AG09309 (cell line): ENCODE data around the gene INTS6L.
A peak's percentile ranks its signal among the peaks of the same experiment; 100 is the strongest.

Source experiments
- DNase-seq: peaks from one replicate; pipeline ENCODE4 v3.0.0-alpha.2; 2010; ENCODE audit warnings: low read depth
- H3K4me3 ChIP-seq: 2 replicates; pipeline ENCODE4 v1.5.1; 2011; ENCODE audit warnings: mild to moderate bottlenecking, low read depth, low read length, moderate library complexity; ENCODE audit not compliant: control insufficient read depth
- TF ChIP-seq, protein P1 (sequence below): IDR thresholded peaks from 2 replicates; pipeline ENCODE4 v1.5.1; 2011; ENCODE audit warnings: mild to moderate bottlenecking, low read depth, low read length, inconsistent platforms; ENCODE audit not compliant: insufficient read depth, control insufficient read depth; ENCODE audit errors: missing control alignments

The INTS6L gene

DNA sequence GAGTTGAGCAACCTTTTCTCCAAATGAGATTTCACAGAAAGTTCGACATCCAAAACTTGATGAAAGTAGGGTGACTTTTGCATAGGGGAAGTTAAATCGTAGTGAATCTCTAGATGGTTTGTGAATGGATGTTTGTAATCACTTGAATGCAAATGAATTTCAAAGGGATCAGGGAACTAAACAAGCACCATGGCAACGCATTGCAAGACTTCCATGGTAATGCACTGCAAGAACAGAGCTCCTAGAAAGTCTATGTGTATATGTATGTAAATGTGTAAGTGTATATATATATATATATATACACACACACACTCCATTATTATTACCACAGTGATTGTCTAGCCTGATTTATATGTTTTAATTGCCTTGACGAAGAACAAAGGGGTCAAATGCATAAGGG lies 27.3 kb downstream of the INTS6L start:
- no peak for DNase-seq
- no peak overlapping the region for H3K4me3 ChIP-seq
- TF ChIP-seq, protein P1, sequence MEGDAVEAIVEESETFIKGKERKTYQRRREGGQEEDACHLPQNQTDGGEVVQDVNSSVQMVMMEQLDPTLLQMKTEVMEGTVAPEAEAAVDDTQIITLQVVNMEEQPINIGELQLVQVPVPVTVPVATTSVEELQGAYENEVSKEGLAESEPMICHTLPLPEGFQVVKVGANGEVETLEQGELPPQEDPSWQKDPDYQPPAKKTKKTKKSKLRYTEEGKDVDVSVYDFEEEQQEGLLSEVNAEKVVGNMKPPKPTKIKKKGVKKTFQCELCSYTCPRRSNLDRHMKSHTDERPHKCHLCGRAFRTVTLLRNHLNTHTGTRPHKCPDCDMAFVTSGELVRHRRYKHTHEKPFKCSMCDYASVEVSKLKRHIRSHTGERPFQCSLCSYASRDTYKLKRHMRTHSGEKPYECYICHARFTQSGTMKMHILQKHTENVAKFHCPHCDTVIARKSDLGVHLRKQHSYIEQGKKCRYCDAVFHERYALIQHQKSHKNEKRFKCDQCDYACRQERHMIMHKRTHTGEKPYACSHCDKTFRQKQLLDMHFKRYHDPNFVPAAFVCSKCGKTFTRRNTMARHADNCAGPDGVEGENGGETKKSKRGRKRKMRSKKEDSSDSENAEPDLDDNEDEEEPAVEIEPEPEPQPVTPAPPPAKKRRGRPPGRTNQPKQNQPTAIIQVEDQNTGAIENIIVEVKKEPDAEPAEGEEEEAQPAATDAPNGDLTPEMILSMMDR: no peak

DNA sequence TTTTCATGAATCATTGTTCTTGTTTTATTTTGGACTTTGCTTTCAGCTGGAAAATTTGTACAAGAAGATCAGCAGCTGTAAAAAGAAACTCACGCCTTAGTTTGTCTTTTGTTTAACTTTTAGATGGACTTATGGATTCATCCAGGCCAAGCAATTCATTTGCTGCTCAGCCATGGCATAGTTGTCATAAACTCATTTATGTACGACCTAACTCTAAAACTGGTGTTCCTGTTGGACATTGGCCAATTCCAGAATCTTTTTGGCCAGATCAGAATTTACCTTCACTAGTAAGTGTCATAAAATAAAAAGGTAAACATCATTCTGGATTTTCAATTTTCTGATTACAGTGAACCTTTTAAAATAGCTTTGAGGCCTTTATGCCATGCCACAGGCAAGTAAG lies 29.1 kb downstream of the INTS6L start:
- DNase-seq: no peak
- TF ChIP-seq, protein P1: no peak
- H3K4me3 ChIP-seq: no peak overlapping the region

- H3K4me3 ChIP-seq: no peak overlapping the region
- DNase-seq: no peak
- TF ChIP-seq, protein P1: no peak
Measured at GRCh38 chrX:135556055-135556454, 35.6 kb downstream of the INTS6L start.

DNA sequence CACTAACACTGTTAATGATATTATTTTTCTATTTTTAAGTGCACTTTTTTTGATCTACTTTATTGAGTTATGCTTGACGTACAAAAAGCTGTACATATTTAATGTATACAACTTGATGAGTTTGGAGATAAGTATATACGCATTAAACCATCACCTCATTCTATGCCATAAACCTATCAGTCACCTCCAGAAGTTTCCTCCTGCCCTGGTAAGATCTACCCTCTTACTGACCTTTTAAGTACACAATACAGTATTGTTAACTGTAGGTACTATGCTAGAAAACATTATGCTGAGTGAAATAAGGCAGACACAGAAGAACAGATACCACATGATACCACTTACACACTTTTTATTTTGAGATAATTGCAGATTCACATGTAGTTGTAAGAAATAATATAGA lies 36.9 kb downstream of the INTS6L start:
- TF ChIP-seq, protein P1: no peak
- H3K4me3 ChIP-seq: no peak overlapping the region
- DNase-seq: no peak

- no peak for DNase-seq
- H3K4me3 ChIP-seq: no peak overlapping the region
- TF ChIP-seq, protein P1: peak; percentile 43
Measured at GRCh38 chrX:135572436-135572835, 52.0 kb downstream of the INTS6L start.

- no peak overlapping the region for H3K4me3 ChIP-seq
- no peak for DNase-seq
- TF ChIP-seq, protein P1: no peak
Measured at GRCh38 chrX:135581496-135581895, 61.0 kb downstream of the INTS6L start.

- no peak overlapping the region for H3K4me3 ChIP-seq
- TF ChIP-seq, protein P1: no peak
- no peak for DNase-seq
Measured at GRCh38 chrX:135585153-135585552, 64.7 kb downstream of the INTS6L start.
